ENCODE results near the gene CDH15.
"Not testable (repeated sequence)": the region's sequence is repeated elsewhere in the genome, so short reads cannot be mapped to it uniquely, and the experiment has no call there.

Gene CDH15

DNA sequence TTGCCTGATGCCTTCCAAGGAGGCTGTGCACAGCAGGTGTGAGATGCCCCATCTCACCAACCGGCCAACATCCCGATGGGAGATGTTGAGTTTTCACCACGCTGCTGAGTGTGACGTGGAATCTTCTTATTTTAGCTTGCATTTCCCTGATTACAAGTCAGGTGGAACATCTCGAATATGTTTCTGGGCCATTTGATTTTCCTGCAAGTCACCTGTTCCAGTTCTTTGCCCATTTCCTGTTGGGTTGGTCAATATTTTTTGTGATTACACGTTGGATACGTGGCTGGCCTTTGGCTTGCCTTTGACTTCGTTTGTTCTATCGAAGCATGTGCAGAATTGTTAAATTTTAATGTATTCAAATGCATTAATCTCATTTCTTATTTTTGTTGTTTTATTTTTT is 8.3 kb upstream of the CDH15 start:
- TF ChIP-seq EZH2phosphoT487 (conservative IDR thresholded peaks at IDR 0.05; ENCODE audit: low read length) (no peak), CTCF (IDR thresholded peaks at IDR 0.05; ENCODE audit: insufficient read depth, low read length, poor library complexity, severe bottlenecking) (no peak)

GRCh38 chr16:89164436-89164835 is 7.1 kb upstream of the CDH15 start:
- H3K4me3 ChIP-seq (ENCODE audit: insufficient read depth, low read length, poor library complexity, severe bottlenecking): no peak overlapping the region
- H3K9me2 ChIP-seq (replicated peaks; ENCODE audit: insufficient read depth, low read length): no peaks in the 10 kb centered on the region
- no peaks in the 10 kb centered on the region for H3K79me2 ChIP-seq (ENCODE audit: insufficient read depth, low read length)
- H3K9ac ChIP-seq (ENCODE audit: low read length): no peak overlapping the region
- H3F3A ChIP-seq (ENCODE audit: insufficient read depth): no peaks in the 10 kb centered on the region
- no peaks in the 10 kb centered on the region for H4K20me1 ChIP-seq (ENCODE audit: low read depth, low read length)
- no peak overlapping the region for H3K27ac ChIP-seq (ENCODE audit: low read depth, low read length)
- TF ChIP-seq EZH2phosphoT487 (conservative IDR thresholded peaks at IDR 0.05; ENCODE audit: low read length): no peak
- TF ChIP-seq CTCF (IDR thresholded peaks at IDR 0.05; ENCODE audit: insufficient read depth, low read length, poor library complexity, severe bottlenecking): no peak
- H3K4me2 ChIP-seq (ENCODE audit: low read depth, low read length, poor library complexity, severe bottlenecking): no peak overlapping the region
- no peaks in the 10 kb centered on the region for H3K27me3 ChIP-seq (ENCODE audit: low read length)
- H2AFZ ChIP-seq (ENCODE audit: low read depth, low read length, severe bottlenecking): no peak overlapping the region
- no peaks in the 10 kb centered on the region for H3K36me3 ChIP-seq (ENCODE audit: low read length)
- no peaks in the 10 kb centered on the region for H3K9me3 ChIP-seq (ENCODE audit: insufficient read depth, low read length)

More for the DNA sequence above, 8.3 kb upstream of the CDH15 start:
- Histone ChIP-seq H3K9ac (ENCODE audit: low read length) (no peak overlapping the region), H3K4me2 (ENCODE audit: low read depth, low read length, poor library complexity, severe bottlenecking) (no peak overlapping the region), H3K27ac (ENCODE audit: low read depth, low read length) (no peak overlapping the region), H3K9me3 (ENCODE audit: insufficient read depth, low read length) (no peaks in the 10 kb centered on the region), H3K9me2 (replicated peaks; ENCODE audit: insufficient read depth, low read length) (no peaks in the 10 kb centered on the region), H3K4me3 (ENCODE audit: insufficient read depth, low read length, poor library complexity, severe bottlenecking) (no peak overlapping the region), H3K36me3 (ENCODE audit: low read length) (no peaks in the 10 kb centered on the region), H3K27me3 (ENCODE audit: low read length) (no peaks in the 10 kb centered on the region), H3K79me2 (ENCODE audit: insufficient read depth, low read length) (no peaks in the 10 kb centered on the region), H2AFZ (ENCODE audit: low read depth, low read length, severe bottlenecking) (no peak overlapping the region), H3F3A (ENCODE audit: insufficient read depth) (no peaks in the 10 kb centered on the region; the same call in 1 of the 2 replicates), H4K20me1 (ENCODE audit: low read depth, low read length) (no peaks in the 10 kb centered on the region)

GRCh38 chr16:89164847-89165680 is 6.5 kb upstream of the CDH15 start:
- H3K27me3 ChIP-seq (ENCODE audit: low read length): no peaks in the 10 kb centered on the region
- no peak overlapping the region for H3K9ac ChIP-seq (ENCODE audit: low read length)
- no peaks in the 10 kb centered on the region for H3K79me2 ChIP-seq (ENCODE audit: insufficient read depth, low read length)
- no peak overlapping the region for H3K4me2 ChIP-seq (ENCODE audit: low read depth, low read length, poor library complexity, severe bottlenecking)
- H3K4me3 ChIP-seq (ENCODE audit: insufficient read depth, low read length, poor library complexity, severe bottlenecking): no peak overlapping the region
- no peaks in the 10 kb centered on the region for H4K20me1 ChIP-seq (ENCODE audit: low read depth, low read length)
- no peaks in the 10 kb centered on the region for H3K36me3 ChIP-seq (ENCODE audit: low read length)
- no peak overlapping the region for H2AFZ ChIP-seq (ENCODE audit: low read depth, low read length, severe bottlenecking)
- H3K9me3 ChIP-seq (ENCODE audit: insufficient read depth, low read length): no peaks in the 10 kb centered on the region
- TF ChIP-seq EZH2phosphoT487 (conservative IDR thresholded peaks at IDR 0.05; ENCODE audit: low read length): no peak
- no peak for TF ChIP-seq CTCF (IDR thresholded peaks at IDR 0.05; ENCODE audit: insufficient read depth, low read length, poor library complexity, severe bottlenecking)
- no peak overlapping the region for H3K27ac ChIP-seq (ENCODE audit: low read depth, low read length)
- no peaks in the 10 kb centered on the region for H3F3A ChIP-seq (ENCODE audit: insufficient read depth)
- H3K9me2 ChIP-seq (replicated peaks; ENCODE audit: insufficient read depth, low read length): no peaks in the 10 kb centered on the region

DNA sequence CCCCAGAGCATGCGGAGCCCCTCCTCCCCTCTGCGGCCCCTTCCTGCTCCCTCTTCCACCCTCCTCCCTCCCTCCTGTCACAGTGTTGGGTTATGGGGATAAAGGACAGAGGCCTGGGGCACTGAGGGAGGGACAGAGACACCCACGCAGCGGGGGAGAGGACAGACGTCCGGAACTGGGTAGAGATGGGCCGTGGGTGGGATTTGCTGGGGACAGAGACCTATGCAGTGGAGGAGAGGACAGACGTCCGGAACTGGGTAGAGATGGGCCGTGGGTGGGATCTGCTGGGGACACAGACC is 5.9 kb upstream of the CDH15 start:
- not testable (repeated sequence) for H3K79me2 ChIP-seq (ENCODE audit: insufficient read depth, low read length); H3K4me3 ChIP-seq (ENCODE audit: insufficient read depth, low read length, poor library complexity, severe bottlenecking); H3K9me2 ChIP-seq (replicated peaks; ENCODE audit: insufficient read depth, low read length); H3K4me2 ChIP-seq (ENCODE audit: low read depth, low read length, poor library complexity, severe bottlenecking); H4K20me1 ChIP-seq (ENCODE audit: low read depth, low read length); H3K36me3 ChIP-seq (ENCODE audit: low read length); H3F3A ChIP-seq (ENCODE audit: insufficient read depth); H3K27me3 ChIP-seq (ENCODE audit: low read length); H2AFZ ChIP-seq (ENCODE audit: low read depth, low read length, severe bottlenecking); H3K9ac ChIP-seq (ENCODE audit: low read length); H3K27ac ChIP-seq (ENCODE audit: low read depth, low read length); H3K9me3 ChIP-seq (ENCODE audit: insufficient read depth, low read length)

Data from SU-DHL-6 (cell line).